Stimulated activated naive CD4-positive, alpha-beta T cell treated with Interleukin-2 at 50 U/mL for 16 hours (primary cell): ENCODE data around the gene SIPA1L3.

Source experiments
- DNase-seq: peaks from one replicate; lab custom pipeline; 2025; lab: John Stamatoyannopoulos, UW

Gene SIPA1L3

GRCh38 chr19:38152461-38153379, 245.7 kb downstream of the SIPA1L3 start:
- DNase-seq, result no peak

GRCh38 chr19:38155453-38155852, 248.4 kb downstream of the SIPA1L3 start:
- no peak for DNase-seq

- DNase-seq, result no peak
Measured at GRCh38 chr19:38158730-38159129, 251.7 kb downstream of the SIPA1L3 start.

GRCh38 chr19:38162094-38162493, 255.1 kb downstream of the SIPA1L3 start:
- no peak for DNase-seq

GRCh38 chr19:38162632-38163031, 255.6 kb downstream of the SIPA1L3 start:
- no peak for DNase-seq

GRCh38 chr19:38163419-38164290, 256.6 kb downstream of the SIPA1L3 start:
- no peak for DNase-seq

- DNase-seq, result no peak
Measured at GRCh38 chr19:38164526-38164925, 257.5 kb downstream of the SIPA1L3 start.

- DNase-seq, result no peak
Measured at GRCh38 chr19:38165335-38165734, 258.3 kb downstream of the SIPA1L3 start.

GRCh38 chr19:38168637-38169036, 261.6 kb downstream of the SIPA1L3 start:
- no peak for DNase-seq

- DNase-seq, result no peak
Measured at GRCh38 chr19:38170334-38170733, 263.3 kb downstream of the SIPA1L3 start.

GRCh38 chr19:38172001-38172400, 265.0 kb downstream of the SIPA1L3 start:
- no peak for DNase-seq

GRCh38 chr19:38173291-38174041, 266.5 kb downstream of the SIPA1L3 start:
- DNase-seq, result no peak

GRCh38 chr19:38175422-38175821, 268.4 kb downstream of the SIPA1L3 start:
- no peak for DNase-seq

- DNase-seq, result no peak
Measured at GRCh38 chr19:38180071-38180470, 273.1 kb downstream of the SIPA1L3 start.

- no peak for DNase-seq
Measured at GRCh38 chr19:38182536-38183210, 275.7 kb downstream of the SIPA1L3 start.

GRCh38 chr19:38183251-38183897, 276.4 kb downstream of the SIPA1L3 start:
- no peak for DNase-seq

GRCh38 chr19:38184815-38185214, 277.8 kb downstream of the SIPA1L3 start:
- DNase-seq, result no peak

GRCh38 chr19:38185562-38185961, 278.6 kb downstream of the SIPA1L3 start:
- DNase-seq, result no peak

GRCh38 chr19:38190061-38190460, 283.1 kb downstream of the SIPA1L3 start:
- no peak for DNase-seq

GRCh38 chr19:38190793-38191192, 283.8 kb downstream of the SIPA1L3 start:
- no peak for DNase-seq

- DNase-seq, result no peak
Measured at GRCh38 chr19:38191747-38192146, 284.7 kb downstream of the SIPA1L3 start.
